Left cardiac atrium (tissue), 4 donors: ENCODE measurements around the gene LRP8. TPM values are rescaled to one million over a fixed set of nuclear protein-coding genes. Genes with fewer than 3 reads are reported as not detected.

Source experiments
- ATAC-seq, 2 donors: fragments of 200-7000 bp; cut with Tn5 transposase; one replicate each; pipeline ENCODE4 v1.9.1; 2020; ENCODE audit warnings: mild to moderate bottlenecking in 2 of 2, moderate library complexity in 2 of 2
- DNase-seq: peaks from one replicate; pipeline ENCODE4 v3.0.0-alpha.2; 2020
- intact Hi-C, 2 donors: fragments of 100-400 bp; cut with DNase I; formaldehyde crosslinking; loops; one replicate each; pipeline versions ENCODE4 v1.14.1 to v1.15.1; 2022 to 2023
- total RNA-seq, 2 donors: library from RNA; stranded (reverse); fragmentation: NEBNext Ultra II Directional; extraction: Animal tissue kit (Norgen Biotek cat#: 25700); gene quantifications; one replicate each; pipeline ENCODE4 v1.2.1, GENCODE V29; 2021
- donor health status: DM: no; HTN: yes; CAD: no.
- donor health status: DM: no; HTN: yes; CAD: no; lungs with severe emphysema.
- donor health status: DM: yes; HTN: yes; CAD: no.
- donor health status: Dilated cardiomyopathy.

LRP8 gene
- total RNA-seq, 2 donors from 2014 or later, result 1.7 to 4.1 TPM

DNA sequence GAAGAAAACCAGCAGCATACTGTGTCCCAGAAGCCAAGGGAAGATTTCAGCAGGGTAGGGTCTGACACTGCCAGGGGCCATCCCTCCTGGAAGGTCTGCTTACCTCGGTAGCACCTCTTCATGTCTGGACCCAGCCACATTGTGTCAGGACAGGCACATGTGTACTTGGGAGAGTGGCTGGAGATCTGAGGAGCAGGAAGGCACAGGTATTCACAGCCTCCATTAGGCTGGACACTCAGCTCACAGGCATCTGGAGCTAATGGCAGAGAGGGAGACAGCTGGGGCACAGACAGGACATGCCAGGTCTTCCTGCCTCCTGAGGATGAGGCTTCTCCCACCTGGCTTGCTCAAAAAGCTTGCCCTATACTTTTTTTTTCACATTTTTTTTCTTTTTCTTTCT lies 69.7 kb downstream of the LRP8 start:
- intact Hi-C loops, result no loop called here
- ATAC-seq, result no peak
- no peak for DNase-seq

DNA sequence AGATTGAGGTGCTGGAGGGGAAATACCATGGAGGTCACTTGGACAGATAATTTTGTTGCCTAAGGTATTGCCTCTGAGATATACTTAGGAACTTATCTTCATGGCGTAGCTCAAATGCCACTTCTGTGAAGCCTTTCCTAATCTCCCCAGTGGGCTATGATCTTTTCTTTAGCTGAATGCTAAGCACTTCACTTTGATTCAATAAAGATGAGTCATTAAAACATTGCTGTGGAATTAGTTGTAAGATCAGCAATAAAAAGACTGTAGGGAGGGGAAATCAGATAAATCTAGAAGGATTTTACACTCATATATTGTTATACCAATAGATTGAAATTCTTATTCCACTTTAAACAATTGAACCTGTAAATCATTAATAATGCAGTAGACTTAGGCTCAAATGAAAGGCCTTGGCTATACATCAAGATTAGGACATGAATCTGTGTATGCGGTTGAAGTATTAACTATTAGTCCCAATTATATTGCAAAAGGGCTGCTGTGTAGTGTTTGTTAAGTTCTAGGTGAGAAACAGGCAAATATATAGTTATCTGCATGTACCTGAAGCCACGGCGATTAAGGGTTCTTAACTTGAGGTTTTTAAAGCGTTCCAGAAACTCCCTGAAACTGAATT lies 70.3 kb downstream of the LRP8 start:
- ATAC-seq, result no peak
- intact Hi-C loops, result no loop called here
- DNase-seq, result no peak

- no peak for DNase-seq
- no peak for ATAC-seq
- intact Hi-C loops, result no loop called here
Measured at GRCh38 chr1:53256511-53257453, 71.1 kb downstream of the LRP8 start.

- intact Hi-C loops, result no loop called here
- DNase-seq (no peak), ATAC-seq (no peak)
Measured at GRCh38 chr1:53255031-53255430, 72.8 kb downstream of the LRP8 start.

- ATAC-seq (peak in 1 of 2 donors; percentile 15), DNase-seq (no peak)
- intact Hi-C loops, result no loop called here
Measured at GRCh38 chr1:53254011-53254640, 73.7 kb downstream of the LRP8 start.

- intact Hi-C loops, result no loop called here
- ATAC-seq, result no peak
- no peak for DNase-seq
Measured at GRCh38 chr1:53250325-53250724, 77.5 kb downstream of the LRP8 start.

DNA sequence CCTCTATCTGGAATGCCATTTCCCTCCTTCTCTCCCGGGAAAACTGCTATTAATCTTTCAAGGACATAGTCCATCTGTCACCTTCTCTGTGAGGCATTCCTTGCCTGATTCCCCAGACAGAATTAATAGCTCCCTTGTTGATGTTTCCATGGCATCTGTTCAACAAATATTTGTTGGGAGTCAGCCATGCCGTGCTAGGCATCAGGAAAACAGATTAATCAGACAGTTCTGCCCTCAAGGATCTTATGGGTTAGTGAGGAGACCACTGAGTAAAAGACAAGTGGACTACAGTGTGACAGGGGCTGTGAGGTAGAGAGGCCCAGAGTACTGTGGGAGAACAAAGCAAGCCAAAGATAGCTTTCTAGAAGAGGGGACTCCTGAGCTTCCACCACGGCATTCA lies 78.2 kb downstream of the LRP8 start:
- no peak for ATAC-seq
- intact Hi-C loops, result no loop called here
- DNase-seq, result no peak

- intact Hi-C loops, result no loop called here
Measured at GRCh38 chr1:53246261-53247134, 81.4 kb downstream of the LRP8 start.

GRCh38 chr1:53244141-53244540 lies 83.7 kb downstream of the LRP8 start:
- intact Hi-C loops, result no loop called here
- ATAC-seq (no peak), DNase-seq (no peak)

More at GRCh38 chr1:53246261-53247134, 81.4 kb downstream of the LRP8 start:
- ATAC-seq, result no peak
- DNase-seq, result no peak

GRCh38 chr1:53242381-53242780 lies 85.5 kb downstream of the LRP8 start:
- DNase-seq (no peak), ATAC-seq (no peak)
- intact Hi-C loops, result no loop called here

- ATAC-seq (no peak), DNase-seq (no peak)
- intact Hi-C loops, result no loop called here
Measured at GRCh38 chr1:53241828-53242227, 86.0 kb downstream of the LRP8 start.

DNA sequence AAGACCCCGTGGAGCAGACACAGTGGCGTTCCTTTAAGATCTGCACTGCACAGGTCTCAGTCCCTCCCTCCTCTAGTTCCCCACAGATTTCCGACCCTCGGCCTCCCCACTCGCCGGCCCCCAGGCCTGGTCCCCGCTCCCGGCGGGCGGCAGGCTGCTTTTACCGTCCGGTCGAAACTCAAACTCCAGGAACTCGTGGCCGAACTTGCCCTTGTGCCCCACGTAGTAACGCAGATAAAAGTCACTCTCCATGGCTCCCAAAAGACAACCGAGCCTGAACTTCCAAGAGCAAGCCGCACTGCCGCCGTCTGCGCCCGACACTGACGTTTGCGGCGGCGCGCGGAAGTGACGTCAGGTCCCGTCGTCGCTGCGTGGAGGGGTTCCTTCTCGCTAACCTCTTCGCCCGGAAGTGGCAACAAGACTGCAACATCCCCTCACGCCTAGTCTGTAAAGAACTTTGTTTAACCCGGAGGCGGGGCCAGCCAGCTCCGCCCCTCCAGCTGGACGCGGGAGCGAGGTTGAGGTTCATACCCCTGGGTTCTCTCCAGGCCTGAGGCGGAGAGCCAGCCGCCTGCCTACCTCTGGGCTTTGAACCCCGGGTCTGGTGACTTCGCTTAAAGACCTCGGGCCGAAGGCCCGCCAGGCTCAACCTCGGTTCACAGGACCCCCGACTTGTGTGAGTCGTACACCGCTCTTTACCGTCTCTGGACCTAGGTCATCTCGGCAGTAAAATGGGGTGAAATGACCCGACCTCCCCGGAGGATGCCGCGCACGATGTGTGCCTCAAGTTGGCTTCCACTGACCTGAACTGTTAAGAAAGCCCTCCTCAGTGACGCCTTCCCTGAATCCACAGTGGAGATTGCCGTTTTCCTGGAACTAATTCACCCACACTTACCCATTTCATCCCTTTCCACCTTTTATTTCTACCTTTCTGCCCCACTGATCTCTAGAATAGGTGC lies 89.4 kb downstream of the LRP8 start, which contains the start of gene MAGOH:
Gene MAGOH, minus strand, starts transcription at position 322 of the 959 bp plus-strand sequence. Its CDS starts 70 bp downstream, at position 252.
- peak; percentile 98 to 99 for ATAC-seq
- intact Hi-C loops, result no loop called here
- peak; percentile 94 for DNase-seq

DNA sequence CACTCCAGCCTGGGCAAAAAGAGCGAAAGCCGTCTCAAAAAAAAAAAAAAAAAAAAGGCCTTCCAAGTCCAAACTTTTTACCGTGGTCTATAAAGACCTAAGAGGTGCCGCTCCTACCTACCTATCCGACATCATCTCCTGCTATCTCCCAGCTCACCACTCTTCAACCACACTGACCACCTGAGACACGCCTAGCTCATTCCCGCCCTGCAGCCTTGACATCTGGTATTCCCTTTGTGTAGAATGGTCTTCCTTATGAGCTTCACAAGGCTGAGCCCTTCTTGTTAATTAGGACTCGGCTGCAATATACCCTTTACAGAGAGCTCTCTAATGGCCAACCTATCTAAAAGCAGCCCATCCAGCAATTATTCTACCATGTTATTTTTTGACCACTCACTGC lies 90.2 kb downstream of the LRP8 start:
- ATAC-seq (no peak), DNase-seq (no peak)
- intact Hi-C loops, result no loop called here

DNA sequence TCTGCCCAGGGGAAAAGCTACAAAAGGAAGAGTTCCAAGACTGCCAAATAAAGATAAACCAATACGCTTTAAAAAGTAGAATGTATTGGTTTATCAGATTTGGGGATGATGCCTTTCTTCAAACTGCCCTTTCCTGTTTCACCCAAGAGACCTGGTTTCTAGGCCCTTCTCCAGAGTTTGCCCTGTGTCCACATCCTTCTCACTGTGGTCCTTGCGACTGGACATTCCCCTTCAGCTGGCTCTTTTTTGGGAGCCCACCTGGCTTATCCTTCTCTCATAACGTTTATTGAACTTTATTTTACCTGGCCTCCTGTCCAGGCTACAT lies 106.9 kb downstream of the LRP8 start:
- ATAC-seq, result no peak
- no peak for DNase-seq
- intact Hi-C loops, result no loop called here

- ATAC-seq, result peak; percentile 98 to 99
- intact Hi-C loops, result no loop called here
- DNase-seq, result peak; percentile 97
Measured at GRCh38 chr1:53220171-53220961, 107.5 kb downstream of the LRP8 start, which contains the start of gene CZIB. CZIB (minus strand) TSS chr1:53220634; CDS start chr1:53220575, 59 bp downstream.

DNA sequence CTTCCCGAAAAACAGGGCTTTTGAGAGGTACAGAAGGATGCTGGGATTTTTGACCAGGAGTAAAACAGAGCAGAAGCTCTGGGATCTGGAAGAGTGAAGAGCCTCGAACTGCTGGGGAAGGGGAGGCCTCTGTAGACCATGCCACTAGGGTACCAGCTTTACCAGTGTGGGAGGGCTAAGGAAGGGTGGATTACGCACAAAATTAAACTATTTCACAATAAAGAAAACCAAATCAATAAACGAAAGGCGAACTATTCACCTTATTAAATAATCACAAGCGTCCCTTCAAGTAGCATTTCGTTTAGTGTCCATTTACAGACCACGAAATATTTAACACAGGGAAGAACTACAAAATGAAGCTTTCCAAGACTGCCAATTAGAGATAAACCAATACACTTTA lies 108.2 kb downstream of the LRP8 start:
- DNase-seq, result no peak
- no peak for ATAC-seq
- intact Hi-C loops, result no loop called here

DNA sequence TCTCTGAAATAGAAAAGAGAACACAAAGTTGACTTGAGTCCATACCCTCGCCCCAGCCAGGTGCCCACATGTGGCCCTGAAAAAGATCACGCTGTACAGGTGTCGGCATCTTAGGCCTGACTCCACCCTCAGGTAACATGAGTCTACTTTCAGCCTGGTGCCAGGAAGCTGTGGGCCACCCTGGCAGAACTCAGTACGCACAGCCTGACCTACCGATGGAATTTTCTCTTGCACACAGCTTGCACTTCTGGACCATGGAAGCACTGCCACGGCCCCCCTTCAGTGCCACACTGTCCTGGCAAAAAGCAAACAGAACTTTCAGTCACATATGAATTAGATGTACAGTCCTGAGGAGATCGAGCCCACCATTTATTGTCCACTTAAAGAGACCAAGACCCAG lies 109.7 kb downstream of the LRP8 start:
- intact Hi-C loops, result no loop called here
- DNase-seq (no peak), ATAC-seq (no peak)
